ENCODE measurements around the gene KIAA0930.

DNA sequence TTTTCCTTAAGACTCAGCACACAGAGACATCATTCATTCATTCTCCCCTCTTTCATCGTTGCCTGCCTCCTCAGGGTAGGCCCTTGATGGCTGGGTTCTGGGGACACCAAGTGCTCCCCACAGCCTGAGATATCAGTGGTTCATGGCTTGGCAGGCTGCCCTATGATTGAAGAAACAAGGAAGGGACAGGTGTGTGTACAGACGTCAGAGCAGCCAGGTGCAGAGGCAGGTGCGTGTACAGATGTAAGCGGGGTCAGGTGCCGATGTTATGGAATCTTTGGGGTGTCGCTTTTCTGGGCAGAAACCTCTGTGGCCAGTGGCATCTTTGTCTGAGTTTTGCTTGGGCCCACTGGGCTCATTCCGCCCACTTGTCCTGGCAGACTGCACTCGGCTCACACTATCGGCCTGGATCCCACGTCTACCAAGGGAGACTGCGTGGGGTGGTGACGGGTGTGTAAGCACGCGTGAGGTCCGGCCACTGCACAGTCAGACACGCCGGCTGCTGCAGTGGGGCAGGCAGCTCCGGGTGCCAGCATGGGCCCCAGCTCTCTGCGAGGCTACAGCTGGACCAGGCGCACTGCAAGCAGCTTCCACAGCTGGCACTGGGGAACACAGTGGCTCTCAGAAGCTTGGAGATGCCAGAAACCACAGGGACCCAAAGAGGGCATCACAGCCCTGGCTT, 20.9 kb upstream of the KIAA0930 start:
- TF ChIP-seq EZH2 (IDR thresholded peaks at IDR 0.05; ENCODE audit: borderline replicate concordance, low read depth, low read length, poor library complexity, severe bottlenecking) = no peak
- TF ChIP-seq, protein P1, sequence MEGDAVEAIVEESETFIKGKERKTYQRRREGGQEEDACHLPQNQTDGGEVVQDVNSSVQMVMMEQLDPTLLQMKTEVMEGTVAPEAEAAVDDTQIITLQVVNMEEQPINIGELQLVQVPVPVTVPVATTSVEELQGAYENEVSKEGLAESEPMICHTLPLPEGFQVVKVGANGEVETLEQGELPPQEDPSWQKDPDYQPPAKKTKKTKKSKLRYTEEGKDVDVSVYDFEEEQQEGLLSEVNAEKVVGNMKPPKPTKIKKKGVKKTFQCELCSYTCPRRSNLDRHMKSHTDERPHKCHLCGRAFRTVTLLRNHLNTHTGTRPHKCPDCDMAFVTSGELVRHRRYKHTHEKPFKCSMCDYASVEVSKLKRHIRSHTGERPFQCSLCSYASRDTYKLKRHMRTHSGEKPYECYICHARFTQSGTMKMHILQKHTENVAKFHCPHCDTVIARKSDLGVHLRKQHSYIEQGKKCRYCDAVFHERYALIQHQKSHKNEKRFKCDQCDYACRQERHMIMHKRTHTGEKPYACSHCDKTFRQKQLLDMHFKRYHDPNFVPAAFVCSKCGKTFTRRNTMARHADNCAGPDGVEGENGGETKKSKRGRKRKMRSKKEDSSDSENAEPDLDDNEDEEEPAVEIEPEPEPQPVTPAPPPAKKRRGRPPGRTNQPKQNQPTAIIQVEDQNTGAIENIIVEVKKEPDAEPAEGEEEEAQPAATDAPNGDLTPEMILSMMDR (conservative IDR thresholded peaks at IDR 0.05; ENCODE audit: low read depth, low read length) = no peak

Measured in A673 (cell line).